IPS DF 19.7 (cell line): ENCODE measurements around the gene RASSF3.

ENCODE experiments used
- DNase-seq: peaks from one replicate; pipeline ENCODE4 v3.0.0-alpha.2; 2013; ENCODE audit warnings: low read depth, low spot score

Gene RASSF3

DNA sequence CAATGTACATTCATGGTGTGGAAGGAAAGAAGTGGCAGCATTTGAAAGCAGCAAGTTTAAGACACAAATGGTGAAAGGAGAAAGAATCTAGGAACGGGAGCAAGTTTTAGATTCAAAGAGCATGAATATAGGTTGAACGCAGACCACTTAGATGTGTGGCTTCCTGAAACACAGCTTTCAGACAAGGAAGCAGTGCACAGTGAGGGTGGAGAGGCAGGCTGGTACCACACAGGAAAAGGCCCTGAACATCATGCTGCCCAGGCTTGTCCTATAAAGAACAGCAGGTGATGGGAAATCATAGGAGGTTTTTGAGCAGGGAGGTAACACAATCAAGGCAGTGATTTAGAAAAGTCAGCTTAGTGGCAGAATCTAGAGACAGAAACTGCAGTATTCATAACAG, 113.3 kb downstream of the RASSF3 start:
- DNase-seq: no peak

DNA sequence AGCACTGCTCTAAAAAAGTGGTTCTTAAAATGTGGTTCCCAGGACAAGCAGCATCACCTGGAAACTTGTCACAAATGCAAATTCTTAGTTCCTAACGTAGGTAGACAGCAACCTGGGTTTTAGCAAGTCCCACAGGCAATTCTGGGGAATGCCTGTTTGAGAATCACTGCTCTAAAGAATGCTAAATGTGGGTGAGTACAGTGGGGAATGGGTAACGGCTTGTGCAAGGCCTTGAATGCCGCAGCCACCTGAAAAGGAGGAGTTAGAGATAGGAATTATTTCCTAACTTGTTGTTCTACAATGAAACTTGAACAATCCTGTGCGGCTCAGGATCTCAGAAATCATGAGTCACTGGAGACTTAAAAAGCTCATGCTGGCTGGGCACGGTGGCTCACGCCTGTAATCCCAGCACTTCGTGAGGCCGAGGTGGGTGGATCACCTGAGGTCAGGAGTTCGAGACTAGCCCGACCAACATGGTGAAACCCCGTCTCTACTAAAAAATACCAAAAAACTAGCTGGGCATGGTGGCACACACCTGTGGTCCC, 114.0 kb downstream of the RASSF3 start:
- DNase-seq: no peak

DNA sequence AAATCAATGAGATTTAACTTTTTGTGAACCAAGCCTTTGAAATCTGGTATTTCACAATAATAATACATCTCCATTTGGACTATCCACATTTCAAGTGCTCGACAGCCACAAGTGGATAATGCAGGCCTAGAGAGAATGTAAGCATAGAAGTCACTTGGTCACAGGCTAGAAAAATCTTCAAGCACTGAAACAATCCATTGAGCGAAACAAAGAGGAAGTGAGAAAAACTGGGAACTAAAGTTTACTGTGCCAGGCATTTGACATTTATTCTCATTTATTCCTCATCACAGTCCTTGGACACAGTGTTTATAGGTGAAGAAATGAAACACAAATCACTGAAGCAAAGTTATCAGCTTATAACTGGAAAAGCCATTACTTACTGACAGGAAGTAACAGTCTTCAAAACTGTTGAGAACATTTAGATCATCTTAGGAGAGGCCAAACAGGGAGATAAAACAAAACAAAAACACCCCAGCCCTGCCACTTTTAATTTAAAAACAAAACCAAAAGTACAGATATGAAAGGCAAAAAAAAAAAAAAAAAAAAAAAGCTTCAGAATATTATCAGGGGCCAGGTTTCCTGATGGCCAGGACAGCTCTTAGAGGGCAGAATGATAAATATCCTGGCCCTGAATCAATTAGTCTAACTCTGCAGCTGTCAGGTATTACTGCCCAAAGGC, 119.8 kb downstream of the RASSF3 start:
- DNase-seq: no peak

DNA sequence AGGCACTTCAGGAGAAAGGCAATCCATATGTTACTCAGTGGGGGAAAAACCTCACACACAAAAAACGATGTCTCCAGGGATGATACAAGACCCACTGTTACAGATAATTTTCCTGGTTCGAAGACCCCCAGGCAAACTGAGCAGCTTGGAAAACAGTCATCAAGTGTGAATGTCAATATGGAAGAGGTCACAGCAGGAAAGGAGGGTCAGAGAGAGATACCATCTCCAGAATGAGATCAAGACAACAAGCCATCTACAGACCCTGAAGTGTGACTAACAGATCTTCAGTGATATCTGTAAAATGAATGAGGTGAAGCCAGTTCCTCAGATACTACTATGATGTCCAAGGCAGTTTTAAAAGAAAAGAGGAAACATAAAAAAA, 120.3 kb downstream of the RASSF3 start:
- DNase-seq: no peak

DNA sequence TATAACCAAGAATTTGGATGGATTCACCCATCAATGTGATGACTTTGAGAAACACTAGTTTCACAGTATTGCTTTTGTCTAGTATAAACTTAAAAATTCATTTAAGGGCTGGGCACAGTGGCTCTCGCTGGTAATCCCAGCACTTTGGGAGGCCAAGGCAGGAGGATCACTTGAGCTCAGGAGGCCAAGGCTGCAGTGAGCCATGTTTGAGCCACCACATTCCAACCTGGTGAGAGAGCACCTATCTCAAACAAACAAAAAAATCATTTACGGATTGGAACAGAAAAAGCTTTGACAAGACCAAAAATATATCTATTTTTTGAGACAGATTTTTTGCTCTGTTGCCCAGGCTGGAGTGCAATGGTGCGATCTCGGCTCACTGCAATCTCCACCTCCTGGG, 121.4 kb downstream of the RASSF3 start:
- DNase-seq: no peak

DNA sequence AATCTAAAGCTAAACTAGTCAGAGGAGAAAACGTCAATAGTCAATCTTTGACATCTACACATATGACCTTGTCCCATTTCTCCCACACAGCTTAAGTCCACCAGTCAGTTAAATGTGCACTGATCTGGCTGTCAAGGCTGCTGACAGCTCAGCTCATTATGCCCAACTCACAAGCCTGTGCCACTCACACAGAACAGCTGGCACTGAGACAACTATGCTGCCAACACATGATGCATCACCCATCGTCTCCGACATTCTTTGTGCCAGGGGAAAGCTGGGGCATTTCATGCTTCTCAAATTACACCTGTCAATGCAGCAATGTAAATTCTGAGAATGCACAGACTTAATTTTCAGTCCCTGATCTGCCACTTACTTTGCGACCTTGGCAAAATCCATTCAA, 123.6 kb downstream of the RASSF3 start:
- no peak for DNase-seq

DNA sequence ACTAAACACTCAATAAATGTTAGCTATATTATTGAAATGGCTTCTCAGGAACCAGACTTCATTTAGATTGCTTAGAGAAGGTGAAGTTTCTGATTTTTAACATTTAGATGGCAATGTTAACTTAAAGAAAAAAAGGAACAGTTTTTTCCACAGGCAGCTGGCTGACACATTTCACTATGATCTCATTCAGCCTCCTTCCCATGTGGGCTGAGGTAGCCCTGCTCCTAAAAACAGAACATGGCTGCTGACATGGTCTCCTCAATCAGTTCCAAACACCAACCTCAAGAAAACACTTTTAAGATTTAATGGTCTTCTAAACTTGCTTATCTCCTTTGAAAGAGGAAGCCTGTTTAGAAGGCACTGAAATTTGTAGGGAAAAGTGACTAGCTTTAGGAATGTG, 125.1 kb downstream of the RASSF3 start:
- no peak for DNase-seq

DNA sequence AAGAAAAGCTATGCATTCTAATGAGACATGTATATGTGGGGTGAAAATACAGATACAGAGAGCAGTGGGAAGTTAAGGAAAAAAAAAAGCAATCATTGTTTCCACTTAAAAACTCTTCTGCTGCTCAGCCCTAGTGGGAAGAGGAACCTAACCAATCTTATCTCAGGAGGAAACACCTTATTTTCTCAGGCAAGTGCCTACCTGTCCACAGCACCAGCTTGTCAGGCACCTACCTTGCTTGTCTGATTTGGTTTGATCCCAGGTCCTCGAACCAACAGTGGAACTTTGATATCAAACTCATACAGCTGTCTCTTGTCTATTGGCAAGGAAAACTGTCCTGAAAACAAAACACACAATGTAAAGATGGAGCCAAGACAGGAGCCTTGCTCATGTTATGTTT, 126.5 kb downstream of the RASSF3 start:
- DNase-seq: no peak

DNA sequence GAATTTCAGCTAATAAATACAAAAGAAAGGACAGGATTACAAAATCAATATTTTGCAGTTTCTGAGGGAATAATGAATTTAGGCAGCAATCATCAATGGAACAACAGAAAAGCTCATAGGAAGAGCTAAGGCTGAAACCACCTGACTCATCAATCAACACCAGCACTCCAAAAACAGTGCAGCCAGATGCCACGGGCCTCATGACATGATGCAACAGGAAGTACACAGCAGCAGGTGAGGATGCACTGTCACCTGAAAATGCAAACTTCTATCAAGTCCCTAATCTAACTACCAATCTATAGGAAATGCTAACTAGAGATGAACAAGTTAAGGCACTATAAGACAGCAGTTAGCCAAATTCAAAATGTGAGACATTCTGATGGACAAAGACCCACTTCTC, 127.2 kb downstream of the RASSF3 start:
- no peak for DNase-seq

DNA sequence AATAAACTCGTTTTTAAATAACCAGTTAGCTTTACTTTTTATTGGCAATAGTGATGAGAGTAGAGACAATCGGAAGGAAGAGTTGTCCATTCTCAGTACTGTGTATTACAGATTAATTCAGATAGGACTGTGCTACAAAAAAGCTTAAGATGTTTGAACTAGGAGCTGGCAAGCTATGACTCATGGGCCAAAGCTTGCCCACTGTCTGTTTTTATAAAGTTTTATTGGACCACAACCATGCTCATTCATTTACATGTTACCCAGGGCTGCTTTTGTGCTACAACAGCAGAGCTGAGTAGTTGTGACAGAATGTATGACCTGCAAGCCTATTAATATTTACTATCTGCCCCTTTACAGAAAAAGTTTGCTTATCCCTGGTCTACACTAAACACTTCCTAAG, 129.5 kb downstream of the RASSF3 start:
- DNase-seq: no peak

DNA sequence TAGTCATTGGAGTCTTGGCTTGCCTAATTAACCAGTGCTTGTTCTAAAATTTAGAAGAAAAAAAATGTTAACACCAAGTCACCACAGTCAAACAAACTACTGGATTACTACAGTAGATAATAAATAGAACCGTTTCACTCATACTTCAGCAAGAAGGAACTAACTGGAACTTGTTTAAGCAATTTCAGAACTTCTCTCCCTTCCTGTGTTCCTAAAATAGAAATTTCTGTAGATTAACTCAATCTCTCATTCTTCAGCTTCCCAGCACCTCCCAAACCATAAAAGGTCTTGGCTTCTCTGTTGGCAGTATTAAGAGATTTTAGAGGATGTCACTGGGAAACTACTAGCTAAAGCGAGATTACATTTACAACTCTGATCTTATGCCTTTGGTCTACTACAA, 130.4 kb downstream of the RASSF3 start:
- DNase-seq: no peak

DNA sequence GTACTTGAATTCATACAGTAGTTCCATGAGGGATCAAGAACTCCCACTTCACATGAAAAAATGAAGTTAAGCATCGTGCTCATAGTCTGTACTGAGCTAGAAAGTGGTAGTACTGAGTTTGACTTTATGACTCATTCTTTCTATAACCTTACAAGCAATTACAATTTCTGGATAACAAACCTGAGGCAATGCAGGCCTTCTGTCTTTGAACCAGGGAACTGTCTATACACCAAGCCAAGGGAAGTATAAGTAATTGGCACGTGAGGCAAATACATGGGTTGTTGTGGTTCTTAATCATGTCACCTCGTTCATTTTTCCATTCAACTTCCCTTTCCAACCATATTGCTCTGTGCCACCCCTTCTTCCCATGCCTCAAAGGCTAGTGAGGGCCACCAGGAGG, 132.1 kb downstream of the RASSF3 start:
- DNase-seq: no peak

DNA sequence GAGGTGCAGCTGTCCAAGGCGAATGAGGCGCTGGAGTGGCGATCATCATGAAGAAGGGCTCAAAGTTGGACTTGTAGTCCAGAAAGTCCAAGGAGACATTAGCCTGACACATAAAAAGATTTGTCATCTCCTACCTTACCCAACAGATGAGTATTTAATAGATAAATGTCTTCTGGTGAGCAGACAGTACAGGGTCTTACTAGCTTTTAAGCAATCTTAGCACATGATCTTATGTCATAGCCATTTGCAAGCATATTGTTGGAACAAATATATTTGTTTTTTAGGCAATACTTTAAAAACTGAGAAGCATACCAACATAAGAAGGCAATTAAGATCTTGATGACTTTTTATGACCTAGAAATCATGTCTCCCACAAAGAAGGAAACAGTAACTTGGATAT, 132.9 kb downstream of the RASSF3 start:
- DNase-seq: no peak

DNA sequence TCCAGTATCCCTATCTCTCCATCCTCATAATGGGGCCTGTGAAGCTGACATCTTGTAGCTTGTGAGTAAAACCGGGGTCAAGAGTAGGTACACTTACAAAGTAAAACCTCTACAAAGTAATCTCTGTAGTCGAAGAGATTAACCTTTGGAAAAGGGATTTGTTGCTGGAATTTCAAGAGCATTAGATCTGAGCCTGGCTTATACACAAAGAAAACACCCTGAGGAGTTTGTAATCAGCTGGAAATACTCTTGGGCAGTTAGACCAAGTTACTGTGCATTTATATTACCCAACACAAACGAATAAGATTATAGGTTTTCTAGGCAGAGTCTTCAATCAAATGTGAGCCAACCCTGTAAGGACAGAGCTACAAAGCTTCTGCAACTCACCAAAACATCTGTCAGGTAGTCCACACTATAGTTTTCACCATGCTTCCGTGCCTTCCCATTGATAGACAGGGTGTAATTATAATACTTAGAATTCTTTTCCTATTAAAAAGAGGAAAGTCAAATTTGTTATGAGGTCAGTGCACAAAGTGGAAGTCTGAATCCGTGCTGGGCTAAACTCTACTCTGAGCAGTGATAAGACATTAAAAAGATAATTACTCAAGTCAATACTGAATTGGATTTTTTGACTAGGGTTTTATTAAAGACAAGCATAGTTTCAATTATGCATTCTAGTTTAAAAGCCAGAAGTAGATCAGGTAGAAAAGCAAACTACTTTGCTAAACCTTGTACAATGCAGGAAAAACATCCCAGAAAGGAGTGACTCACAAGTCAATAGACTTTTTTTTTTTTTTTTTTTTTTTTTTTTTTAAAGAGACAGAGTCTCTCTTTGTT, 134.3 kb downstream of the RASSF3 start:
- DNase-seq: no peak

DNA sequence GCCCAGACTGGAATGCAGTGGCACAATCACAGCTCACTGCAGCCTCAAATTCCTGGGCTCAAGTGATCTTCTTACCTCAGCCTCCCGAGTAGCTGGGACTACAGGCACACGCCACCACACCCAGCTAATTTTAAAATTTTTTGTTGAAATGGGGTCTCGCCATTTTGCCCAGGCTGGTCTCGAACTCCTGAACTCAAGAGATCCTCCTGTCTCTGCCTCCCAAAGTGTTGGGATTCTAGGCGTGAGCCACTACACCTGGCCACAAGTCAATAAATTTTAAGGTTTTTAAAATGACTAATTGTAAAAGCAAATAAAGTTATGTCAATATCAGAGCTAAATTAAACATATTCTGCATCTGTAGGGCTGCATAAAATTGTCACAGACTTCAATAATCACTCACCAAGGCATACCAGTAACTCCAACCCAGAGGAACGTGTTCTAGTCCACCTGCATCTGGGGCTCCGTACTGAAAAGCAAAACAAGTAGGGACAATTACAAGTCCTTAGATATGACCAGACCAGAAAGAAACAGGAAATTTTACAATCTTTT, 135.0 kb downstream of the RASSF3 start:
- no peak for DNase-seq

DNA sequence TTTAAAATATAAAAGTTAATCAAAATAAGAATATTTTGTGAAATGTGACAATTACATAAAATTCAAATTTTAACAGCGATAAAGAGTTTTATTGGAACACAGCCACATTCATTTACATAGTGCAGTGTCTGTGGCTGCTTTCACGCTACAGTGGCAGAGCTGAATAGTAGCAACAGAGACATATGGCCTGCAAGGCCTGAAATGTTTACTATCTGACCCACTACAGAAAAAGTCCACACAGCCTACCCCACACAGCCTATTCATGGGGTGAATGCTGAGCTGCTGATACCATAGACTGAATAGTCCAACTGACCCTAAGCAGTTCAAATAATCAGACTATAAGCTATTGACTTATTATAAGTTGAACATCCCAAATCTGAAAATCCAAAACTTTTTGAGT, 135.7 kb downstream of the RASSF3 start:
- no peak for DNase-seq

DNA sequence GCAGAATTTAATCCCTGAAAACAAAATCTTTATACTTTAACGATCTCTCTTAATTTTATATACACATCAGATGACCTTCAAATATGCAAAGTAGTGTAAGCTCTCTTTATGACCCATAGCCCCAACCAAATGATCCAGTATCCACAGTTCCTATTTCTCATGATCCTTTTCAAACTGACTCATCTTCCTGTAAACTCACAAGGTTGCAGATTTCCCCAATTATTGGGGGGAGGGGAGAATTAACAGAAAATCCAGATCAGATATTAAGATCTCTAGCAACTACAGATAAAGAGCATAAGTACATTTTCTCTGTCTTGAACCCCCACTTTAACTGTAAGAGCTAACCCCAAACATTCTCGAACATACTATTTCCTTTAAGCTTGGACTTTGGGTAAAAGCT, 136.4 kb downstream of the RASSF3 start:
- no peak for DNase-seq
